NCI-H2107 (cell line): ENCODE results near the gene TMEM88.
"Not testable (repeated sequence)": the region's sequence is repeated elsewhere in the genome, so short reads cannot be mapped to it uniquely, and the experiment has no call there.

ENCODE experiments used
- DNase-seq: peaks from one replicate; lab custom pipeline; 2025; lab: John Stamatoyannopoulos, UW

Gene TMEM88

GRCh38 chr17:7856011-7856810 is 1.3 kb downstream of the TMEM88 start:
- DNase-seq, result no peak

GRCh38 chr17:7856811-7857712 is 2.2 kb downstream of the TMEM88 start, which contains the start of gene NAA38:
Gene NAA38 (minus strand): TSS chr17:7857559. CDS start chr17:7857463, 96 bp downstream.
- DNase-seq, result peak; percentile 87

GRCh38 chr17:7857713-7858521 is 3.1 kb downstream of the TMEM88 start, which contains the start of gene CYB5D1:
Gene CYB5D1 (plus strand): TSS chr17:7858003. CDS start chr17:7858135, 132 bp downstream.
- DNase-seq, result peak; percentile 60

- no peak for DNase-seq
Measured at GRCh38 chr17:7858522-7858810, 3.6 kb downstream of the TMEM88 start.

GRCh38 chr17:7859028-7859427 is 4.2 kb downstream of the TMEM88 start:
- DNase-seq, result no peak

- DNase-seq, result no peak
Measured at GRCh38 chr17:7862692-7863437, 8.0 kb downstream of the TMEM88 start.

GRCh38 chr17:7864384-7864783 is 9.5 kb downstream of the TMEM88 start:
- DNase-seq, result not testable (repeated sequence)

GRCh38 chr17:7864995-7865650 is 10.3 kb downstream of the TMEM88 start:
- DNase-seq, result no peak

- no peak for DNase-seq
Measured at GRCh38 chr17:7867881-7868329, 13.0 kb downstream of the TMEM88 start.

- no peak for DNase-seq
Measured at GRCh38 chr17:7873051-7873450, 18.2 kb downstream of the TMEM88 start.

- DNase-seq, result no peak
Measured at GRCh38 chr17:7875804-7876370, 21.0 kb downstream of the TMEM88 start.

- no peak for DNase-seq
Measured at GRCh38 chr17:7878234-7878633, 23.4 kb downstream of the TMEM88 start.

GRCh38 chr17:7880076-7880868 is 25.4 kb downstream of the TMEM88 start:
- no peak for DNase-seq

GRCh38 chr17:7881276-7882054 is 26.6 kb downstream of the TMEM88 start:
- DNase-seq, result no peak

GRCh38 chr17:7882068-7882467 is 27.2 kb downstream of the TMEM88 start:
- DNase-seq, result no peak

GRCh38 chr17:7882629-7883028 is 27.8 kb downstream of the TMEM88 start:
- no peak for DNase-seq

GRCh38 chr17:7883781-7884386 is 29.0 kb downstream of the TMEM88 start:
- no peak for DNase-seq
